Tibial nerve (tissue), 4 donors: ENCODE results near the gene SYVN1.

Experiments
- EP300 ChIP-seq, 2 donors: sonication (generic); formaldehyde crosslinking; IDR thresholded peaks; one replicate each; pipeline ENCODE4 v1.6.1; 2017; ENCODE audit warnings: antibody characterized with exemption in 2 of 2, mild to moderate bottlenecking in 1 of 2
- POLR2A ChIP-seq, 2 donors: fragments of 450-650 bp; IDR thresholded peaks; one replicate each; pipeline ENCODE4 v1.6.1; 2017; ENCODE audit warnings: antibody characterized with exemption in 2 of 2, mild to moderate bottlenecking in 2 of 2, moderate library complexity in 2 of 2
- TF ChIP-seq, protein P1 (sequence below), 5 experiments: fragments of 200-600 bp in 3 of 5; fragments of 450-650 bp in 2 of 5; sonication (generic) in 3 of 5; IDR thresholded peaks; one replicate each; pipeline ENCODE4 v1.5.1; 2016 to 2019; ENCODE audit warnings: antibody characterized with exemption in 5 of 5, mild to moderate bottlenecking in 3 of 5, moderate library complexity in 2 of 5

DNA sequence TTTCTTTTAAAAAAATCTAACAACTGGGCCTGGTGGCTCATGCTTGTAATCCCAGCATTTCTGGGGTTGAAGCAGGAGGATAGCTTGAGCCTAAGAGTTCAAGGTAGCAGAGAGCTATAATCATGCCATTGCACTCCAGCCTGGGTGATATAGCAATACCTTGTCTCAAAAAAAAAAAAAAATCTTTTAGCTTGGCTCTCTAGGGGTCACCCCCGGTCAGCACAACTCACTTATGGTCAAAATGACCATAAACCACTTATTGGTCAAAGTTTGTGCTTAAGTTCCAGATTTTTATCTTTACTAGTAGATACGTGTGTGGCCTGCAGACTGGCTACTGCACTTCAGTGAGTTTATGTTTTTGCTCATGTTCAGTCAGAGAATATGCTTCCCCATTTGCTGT lies 29.4 kb upstream of the SYVN1 start:
- TF ChIP-seq, protein P1, sequence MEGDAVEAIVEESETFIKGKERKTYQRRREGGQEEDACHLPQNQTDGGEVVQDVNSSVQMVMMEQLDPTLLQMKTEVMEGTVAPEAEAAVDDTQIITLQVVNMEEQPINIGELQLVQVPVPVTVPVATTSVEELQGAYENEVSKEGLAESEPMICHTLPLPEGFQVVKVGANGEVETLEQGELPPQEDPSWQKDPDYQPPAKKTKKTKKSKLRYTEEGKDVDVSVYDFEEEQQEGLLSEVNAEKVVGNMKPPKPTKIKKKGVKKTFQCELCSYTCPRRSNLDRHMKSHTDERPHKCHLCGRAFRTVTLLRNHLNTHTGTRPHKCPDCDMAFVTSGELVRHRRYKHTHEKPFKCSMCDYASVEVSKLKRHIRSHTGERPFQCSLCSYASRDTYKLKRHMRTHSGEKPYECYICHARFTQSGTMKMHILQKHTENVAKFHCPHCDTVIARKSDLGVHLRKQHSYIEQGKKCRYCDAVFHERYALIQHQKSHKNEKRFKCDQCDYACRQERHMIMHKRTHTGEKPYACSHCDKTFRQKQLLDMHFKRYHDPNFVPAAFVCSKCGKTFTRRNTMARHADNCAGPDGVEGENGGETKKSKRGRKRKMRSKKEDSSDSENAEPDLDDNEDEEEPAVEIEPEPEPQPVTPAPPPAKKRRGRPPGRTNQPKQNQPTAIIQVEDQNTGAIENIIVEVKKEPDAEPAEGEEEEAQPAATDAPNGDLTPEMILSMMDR (IDR thresholded peaks at IDR 0.05): no peak
- no peak for TF ChIP-seq POLR2A (IDR thresholded peaks at IDR 0.05)
- TF ChIP-seq EP300 (IDR thresholded peaks at IDR 0.05): no peak
